GM19463 (cell line): ENCODE data around the gene CNOT2.

Source experiments
- ATAC-seq: cut with Tn5 transposase; IDR thresholded peaks from one replicate; pipeline ENCODE4 v1.9.1; 2021; ENCODE audit warnings: mild to moderate bottlenecking, moderate library complexity; ENCODE audit not compliant: unreplicated experiment

Gene CNOT2

GRCh38 chr12:70251226-70251625 is 8.0 kb downstream of the CNOT2 start:
- no peak for ATAC-seq

- ATAC-seq: no peak
These were observed 8.4 kb downstream of the CNOT2 start for GRCh38 chr12:70251661-70252060.

- no peak for ATAC-seq
These were observed 9.6 kb downstream of the CNOT2 start for GRCh38 chr12:70252832-70253231.

GRCh38 chr12:70254225-70254624 is 11.0 kb downstream of the CNOT2 start:
- ATAC-seq: no peak

GRCh38 chr12:70254846-70255245 is 11.6 kb downstream of the CNOT2 start:
- ATAC-seq: no peak

GRCh38 chr12:70255311-70255710 is 12.1 kb downstream of the CNOT2 start:
- no peak for ATAC-seq

- ATAC-seq: no peak
These were observed 15.6 kb downstream of the CNOT2 start for GRCh38 chr12:70258605-70259403.

DNA sequence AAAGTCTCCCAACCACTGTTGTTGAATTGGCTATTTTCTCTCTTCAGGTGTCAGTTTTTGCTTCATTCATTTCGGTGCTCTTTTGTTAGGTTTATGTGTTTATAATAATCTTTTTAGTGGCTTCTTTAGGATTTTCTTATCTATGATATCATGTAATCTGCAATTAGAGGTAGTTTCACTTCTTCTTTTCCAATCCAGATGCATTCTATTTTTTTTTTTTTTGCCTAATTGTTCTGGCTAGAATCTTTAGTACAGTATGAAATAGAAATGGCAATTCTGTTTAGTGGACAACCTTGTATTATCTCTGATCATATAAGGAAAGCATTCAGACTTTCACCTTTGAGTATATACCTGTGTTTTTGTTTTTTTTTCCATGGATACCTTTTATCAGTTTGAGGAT is 17.4 kb downstream of the CNOT2 start:
- ATAC-seq: no peak

- ATAC-seq: no peak
These were observed 21.0 kb downstream of the CNOT2 start for GRCh38 chr12:70264067-70264867.

DNA sequence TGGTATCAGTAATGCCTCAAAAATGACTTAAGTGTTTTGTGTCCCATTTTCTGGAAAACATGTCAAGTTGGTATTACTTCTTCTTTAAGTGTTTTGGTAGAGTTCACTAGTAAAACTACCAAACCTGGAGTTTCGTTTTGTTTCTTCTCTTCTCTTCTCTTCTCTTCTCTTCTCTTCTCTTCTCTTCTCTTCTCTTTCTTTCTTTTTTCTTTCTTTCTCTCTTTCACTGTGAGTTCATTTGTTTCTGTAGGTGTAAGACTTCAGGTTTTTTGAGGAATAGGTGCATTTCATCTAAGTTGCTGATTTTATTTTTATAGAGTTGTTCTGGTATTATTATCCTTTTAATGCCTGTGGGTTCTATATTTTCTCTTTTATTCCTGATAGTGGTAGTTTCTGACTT is 21.9 kb downstream of the CNOT2 start:
- no peak for ATAC-seq

DNA sequence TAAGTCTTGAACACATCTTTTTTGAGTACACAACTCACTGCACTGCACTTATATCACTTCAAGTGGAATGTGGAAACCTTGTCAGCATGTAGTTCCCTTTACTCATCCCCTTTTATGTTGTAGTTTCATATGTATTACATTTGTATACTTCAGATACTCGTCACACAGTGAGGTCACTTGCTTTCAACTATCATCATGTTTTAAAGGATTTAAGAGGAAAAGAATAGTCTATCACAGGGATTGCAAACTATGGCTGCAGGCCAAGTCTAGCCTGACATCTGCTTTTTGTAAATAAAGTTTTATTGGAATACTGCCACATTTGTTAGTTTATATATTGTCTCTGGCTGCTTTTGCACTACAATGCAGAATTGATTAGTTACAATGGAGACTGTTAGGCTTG is 24.3 kb downstream of the CNOT2 start:
- ATAC-seq: no peak

GRCh38 chr12:70268972-70269371 is 25.7 kb downstream of the CNOT2 start:
- ATAC-seq: no peak

- no peak for ATAC-seq
These were observed 26.9 kb downstream of the CNOT2 start for GRCh38 chr12:70270108-70270507.

GRCh38 chr12:70271025-70271424 is 27.8 kb downstream of the CNOT2 start:
- ATAC-seq: no peak

- ATAC-seq: no peak
These were observed 29.3 kb downstream of the CNOT2 start for GRCh38 chr12:70272510-70272909.

- no peak for ATAC-seq
These were observed 31.8 kb downstream of the CNOT2 start for GRCh38 chr12:70275045-70275444.

DNA sequence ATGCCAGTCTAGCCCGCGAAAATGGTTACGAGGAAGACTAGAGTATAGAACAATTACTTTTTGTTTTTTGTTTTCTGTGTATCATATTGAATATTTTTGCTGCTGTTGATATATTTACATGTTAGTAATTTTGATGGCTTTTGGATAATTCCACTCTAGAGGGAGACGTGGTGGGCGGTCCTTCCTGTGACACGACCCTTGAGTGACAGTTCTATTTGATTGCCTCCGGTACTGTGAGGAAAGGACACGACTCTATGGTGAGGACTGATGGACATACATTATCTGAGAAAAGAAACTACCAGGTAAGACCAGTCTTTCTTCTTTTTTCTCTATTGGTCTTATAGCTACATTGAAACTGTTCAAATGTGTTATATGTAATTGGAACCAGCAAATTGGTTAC is 34.7 kb downstream of the CNOT2 start:
- ATAC-seq: no peak

- no peak for ATAC-seq
These were observed 35.7 kb downstream of the CNOT2 start for GRCh38 chr12:70278945-70279344.

DNA sequence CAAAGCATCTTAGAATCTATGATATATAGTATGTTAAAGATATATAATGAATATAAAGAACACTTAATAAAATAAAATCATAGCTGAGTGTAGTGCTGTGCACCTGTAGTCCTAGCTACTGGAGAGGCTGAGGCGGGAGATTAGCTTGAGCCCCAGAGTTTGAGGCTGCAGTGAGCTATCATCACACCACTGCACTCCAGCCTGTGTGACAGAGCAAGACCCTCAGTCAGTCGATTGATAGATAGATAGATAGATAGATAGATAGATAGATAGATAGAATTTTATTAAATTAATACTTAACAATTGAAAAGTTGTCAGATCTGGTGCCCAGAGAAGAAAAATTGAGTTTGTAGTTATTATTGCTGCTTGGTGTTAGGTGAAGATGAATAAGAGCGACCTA is 40.0 kb downstream of the CNOT2 start:
- ATAC-seq: no peak

- ATAC-seq: no peak
These were observed 45.6 kb downstream of the CNOT2 start for GRCh38 chr12:70288817-70289216.

GRCh38 chr12:70290116-70290515 is 46.9 kb downstream of the CNOT2 start:
- ATAC-seq: no peak
